ENCODE measurements around the gene NFATC1.

DNA sequence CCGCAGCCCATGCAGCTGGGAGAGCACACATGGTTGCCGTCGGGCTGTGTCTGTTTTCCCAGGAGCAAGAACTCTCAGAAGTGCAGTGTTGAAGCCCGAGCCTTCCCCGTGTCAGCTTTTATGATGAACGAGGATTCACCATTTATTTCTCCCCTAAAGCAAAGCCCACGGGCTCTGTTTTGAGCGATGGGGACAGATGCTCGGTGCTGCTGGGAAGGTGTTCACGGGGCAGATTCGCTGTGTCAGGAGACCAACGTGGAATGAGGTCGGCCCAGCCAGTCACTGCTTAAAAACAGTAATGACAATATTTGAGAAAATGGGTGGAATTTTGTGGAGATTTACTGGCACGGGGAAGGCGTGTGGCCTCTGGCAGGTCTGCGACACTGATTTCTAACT, 43.9 kb downstream of the NFATC1 start:
- TF ChIP-seq CTCF (IDR thresholded peaks at IDR 0.05) (no peak), POLR2A (IDR thresholded peaks at IDR 0.05) (no peak)

All from transverse colon (tissue), 3 donors.